GM18505 (cell line): Measurements from ENCODE around the gene PXT1.

ENCODE experiments used
- ATAC-seq: cut with Tn5 transposase; IDR thresholded peaks from one replicate; pipeline ENCODE4 v1.9.1; 2021; ENCODE audit not compliant: unreplicated experiment
- POLR2A ChIP-seq: IDR thresholded peaks from 4 replicates; pipeline ENCODE4 v1.6.1; 2011; ENCODE audit warnings: borderline replicate concordance; ENCODE audit not compliant: insufficient read depth, insufficient read length; ENCODE audit errors: extremely low read depth

Gene PXT1

DNA sequence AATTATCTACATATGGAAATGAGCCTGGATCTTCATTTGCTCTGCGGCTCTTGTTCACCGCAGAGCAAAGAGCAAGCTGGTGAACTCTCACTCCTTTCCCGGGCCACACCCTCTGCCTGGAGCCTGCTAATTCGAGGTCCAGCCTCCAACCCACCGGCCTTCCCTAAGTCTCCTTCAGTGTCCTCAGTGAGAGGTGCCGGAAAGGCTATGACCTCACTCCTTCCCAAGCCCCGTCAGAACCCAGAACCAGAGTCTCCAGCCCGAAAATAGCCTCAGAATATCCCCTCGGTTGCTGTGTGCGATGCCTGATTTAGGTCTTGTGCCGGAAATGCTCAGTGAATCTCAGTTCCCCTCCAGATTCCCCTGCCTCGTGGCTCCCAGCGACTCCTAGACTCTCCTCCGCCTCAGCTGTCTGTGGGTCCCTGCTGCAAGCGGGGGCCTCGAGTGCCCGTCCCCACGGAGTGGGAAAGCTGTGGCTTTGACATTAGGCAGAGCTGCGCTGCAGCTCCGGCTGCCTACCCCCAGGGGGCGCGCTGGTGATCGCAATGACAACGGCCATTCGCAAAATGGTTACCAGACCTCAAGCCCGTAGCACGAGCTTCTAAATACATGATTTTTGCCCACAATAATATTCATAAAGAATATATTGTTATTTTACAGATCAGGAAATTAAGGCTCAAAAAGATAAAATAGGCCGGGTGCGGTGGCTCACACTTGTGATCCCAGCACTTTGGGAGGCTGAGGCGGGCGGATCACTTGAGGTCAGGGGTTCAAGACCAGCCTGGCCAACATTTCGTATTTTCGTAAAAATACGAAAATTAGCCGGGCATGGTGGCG, 101.8 kb downstream of the PXT1 start:
- no peak for ATAC-seq
- no peak for TF ChIP-seq POLR2A
